AG10803 (cell line): ENCODE data around the gene UQCR11.
A peak's percentile ranks its signal among the peaks of the same experiment; 100 is the strongest.

Experiments
- DNase-seq: peaks from one replicate; pipeline ENCODE4 v3.0.0; 2010; ENCODE audit warnings: low read depth
- H3K4me3 ChIP-seq: 2 replicates; pipeline ENCODE4 v1.5.1; 2011; ENCODE audit warnings: mild to moderate bottlenecking, low read length, control low read depth
- CTCF ChIP-seq: conservative IDR thresholded peaks from 2 replicates; pipeline ENCODE4 v1.5.1; 2011; ENCODE audit warnings: mild to moderate bottlenecking, low read length, control low read depth, inconsistent platforms

UQCR11 gene

DNA sequence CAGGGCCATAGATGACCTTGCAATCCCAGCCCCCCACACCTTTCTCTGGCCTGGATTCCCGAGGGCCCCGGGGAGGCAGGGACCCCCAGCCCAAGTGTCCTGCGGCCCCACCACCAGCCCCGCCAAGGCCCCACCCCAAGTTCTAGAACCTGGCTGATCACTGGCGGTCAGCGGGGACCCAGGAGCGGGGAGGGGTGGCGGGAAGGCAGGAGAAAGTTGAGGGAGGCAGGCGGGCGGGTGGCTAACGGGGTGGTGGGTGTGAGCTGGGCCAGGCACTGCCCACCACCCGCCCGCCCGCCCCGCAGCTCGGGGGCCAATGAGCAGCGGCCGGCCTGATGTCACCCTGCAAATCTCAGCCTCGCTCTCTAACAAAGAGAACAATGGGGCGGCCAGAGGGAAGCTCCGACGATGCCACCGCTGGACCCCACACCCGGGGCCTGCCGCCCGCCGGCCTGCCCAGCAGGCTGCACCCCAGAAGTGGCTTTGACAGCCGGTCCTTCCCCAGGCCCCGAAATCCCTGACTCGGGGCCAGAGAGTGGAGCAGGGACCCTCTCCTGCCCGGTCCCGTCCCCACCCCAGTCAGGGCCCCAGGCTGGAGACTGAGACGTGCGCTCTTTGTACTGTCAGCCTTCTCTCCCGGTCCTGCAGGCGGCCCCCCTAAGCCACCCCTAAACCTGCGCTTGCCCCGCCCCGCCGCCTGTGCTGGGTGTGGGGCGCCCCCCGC is 38.7 kb downstream of the UQCR11 start:
- no peak for TF ChIP-seq CTCF
- DNase-seq: peak; percentile 78
- H3K4me3 ChIP-seq: peak overlapping the region; percentile 76

DNA sequence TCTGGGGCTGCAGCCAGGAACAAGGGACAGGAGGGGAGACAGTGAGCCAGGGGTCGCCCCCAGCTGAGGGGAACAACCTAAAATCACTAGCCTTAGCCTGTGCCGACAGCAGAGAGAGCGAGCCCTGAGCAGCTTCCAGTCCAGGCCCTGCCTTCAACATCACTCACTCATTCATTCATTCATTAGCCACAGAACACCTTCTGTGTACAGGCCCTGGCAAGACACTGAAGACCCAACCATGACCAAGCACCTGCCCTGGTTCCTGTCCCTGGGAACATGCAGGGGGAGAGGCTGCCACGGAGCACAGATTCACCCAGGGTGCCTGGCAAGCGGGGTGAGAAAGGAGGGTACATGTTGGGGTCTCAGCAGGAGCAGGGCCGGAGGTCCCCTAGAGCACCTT is 42.0 kb downstream of the UQCR11 start:
- no peak for DNase-seq
- TF ChIP-seq CTCF: no peak
- no peak overlapping the region for H3K4me3 ChIP-seq

DNA sequence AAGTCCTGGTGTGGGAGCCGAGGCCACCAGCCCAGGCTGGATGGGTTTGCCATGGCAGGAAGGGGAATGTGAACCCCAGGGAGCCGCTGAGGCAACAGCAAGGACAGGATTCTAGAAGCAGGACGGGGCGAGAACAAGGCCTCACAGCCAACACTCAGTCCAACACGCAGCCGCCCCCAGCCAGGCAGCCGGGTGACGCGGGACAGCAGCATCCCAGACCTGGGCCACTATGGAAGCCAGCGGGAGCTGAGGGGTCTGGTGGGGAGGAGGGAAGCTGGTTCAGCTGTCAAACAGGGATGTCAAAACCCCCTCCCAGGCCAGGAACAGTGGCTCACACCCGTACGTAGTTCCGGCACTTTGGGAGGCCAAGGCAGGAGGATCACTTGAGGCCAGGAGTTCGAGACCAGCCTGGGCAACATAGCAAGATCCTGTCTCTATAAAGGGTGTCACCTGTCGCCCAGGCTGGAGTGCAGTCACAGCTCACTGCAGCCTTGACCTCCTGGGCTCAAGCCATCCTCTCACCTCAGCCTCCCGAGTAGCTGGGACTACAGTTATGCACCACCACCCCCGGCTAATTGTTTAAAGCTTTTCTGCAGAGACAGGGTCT is 43.9 kb downstream of the UQCR11 start:
- TF ChIP-seq CTCF: no peak
- no peak for DNase-seq
- H3K4me3 ChIP-seq: no peak overlapping the region

DNA sequence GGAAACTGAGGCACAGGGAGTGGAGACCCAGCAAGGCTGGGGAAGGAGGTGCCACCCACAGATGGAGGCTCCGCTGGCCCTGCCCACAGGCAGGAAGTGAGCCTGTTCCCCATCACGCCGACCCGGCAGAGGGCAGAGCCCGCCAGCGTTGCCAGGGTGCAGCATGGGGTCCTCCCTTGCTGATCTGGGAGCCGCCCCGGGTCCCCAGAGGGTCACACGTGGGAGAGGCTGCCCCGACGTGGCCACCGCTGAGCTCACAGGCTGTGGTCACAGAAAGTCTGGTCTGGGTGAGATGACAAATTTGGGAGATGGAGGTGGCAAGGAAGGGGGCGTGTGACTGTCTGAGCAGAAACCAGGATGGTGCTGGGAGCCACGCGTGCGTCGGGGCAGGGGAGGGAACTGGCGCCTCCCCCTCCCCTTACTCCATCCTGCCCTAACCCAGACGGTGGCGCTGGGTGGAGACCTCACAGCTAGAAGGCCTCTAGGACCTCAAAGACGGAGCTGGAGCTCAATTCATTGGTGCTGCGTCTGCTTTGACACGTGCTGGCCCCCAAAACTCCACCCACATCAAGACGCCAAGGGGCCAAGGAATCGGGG is 44.9 kb downstream of the UQCR11 start:
- no peak for TF ChIP-seq CTCF
- no peak overlapping the region for H3K4me3 ChIP-seq

GRCh38 chr19:1558552-1558951 is 46.7 kb downstream of the UQCR11 start:
- no peak for DNase-seq
- H3K4me3 ChIP-seq: no peak overlapping the region
- no peak for TF ChIP-seq CTCF

More for the DNA sequence above, 44.9 kb downstream of the UQCR11 start:
- DNase-seq: no peak

DNA sequence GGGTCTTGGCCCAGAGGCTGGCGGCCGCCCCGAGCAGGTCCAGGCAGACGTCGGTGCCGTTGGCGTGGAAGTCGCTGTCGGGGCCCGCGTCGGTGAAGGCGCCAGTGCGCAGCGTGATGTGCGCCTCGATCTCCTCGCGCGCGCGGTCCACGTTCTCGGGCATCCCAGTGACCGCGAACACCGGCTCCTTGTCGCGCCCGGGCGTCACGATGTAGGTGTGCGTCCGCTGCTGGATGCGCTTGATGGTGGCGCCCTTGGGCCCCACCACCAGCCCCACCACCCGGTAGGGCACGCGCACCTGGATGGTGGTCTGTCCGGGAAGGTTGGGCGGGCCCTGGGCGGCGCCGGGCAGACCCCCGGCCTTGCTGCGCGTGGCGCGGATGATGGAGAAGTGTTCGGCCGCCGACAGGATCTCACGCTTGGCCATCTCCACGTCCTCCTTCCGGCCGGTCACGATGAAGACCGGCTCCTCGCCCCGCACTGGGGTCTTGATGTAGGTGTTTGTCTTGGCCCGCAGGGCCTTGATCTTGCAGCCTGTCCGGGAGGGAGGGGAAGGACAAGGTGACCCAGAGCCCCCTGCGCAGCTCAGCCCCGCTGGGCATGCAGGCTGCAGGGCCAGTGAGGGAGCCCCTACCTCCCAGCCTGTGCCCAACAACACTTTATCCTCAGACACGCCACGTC is 48.7 kb downstream of the UQCR11 start:
- no peak for TF ChIP-seq CTCF
- DNase-seq: no peak
- H3K4me3 ChIP-seq: no peak overlapping the region
